H1 (cell line): Measurements from ENCODE around the gene ZNF292. TPM values are rescaled to one million over a fixed set of nuclear protein-coding genes. Genes with fewer than 3 reads are reported as not detected.

Experiments
- CTCF ChIA-PET: fragments of 300-600 bp; sonication (Branson Sonifier 250); formaldehyde crosslinking; loops from one replicate; lab custom pipeline; 2021; ENCODE audit not compliant: partially characterized antibody; lab: Charles Lee
- POLR2A ChIA-PET: fragments of 300-600 bp; sonication (Branson Sonifier 250); formaldehyde crosslinking; loops from one replicate; lab custom pipeline; 2021; ENCODE audit warnings: inconsistent platforms; ENCODE audit not compliant: partially characterized antibody; lab: Charles Lee
- DNase-seq, 2 experiments: peaks; one replicate each; pipeline versions ENCODE4 v3.0.0 to v3.0.0-alpha.2; 2010 to 2022; ENCODE audit warnings: low spot score in 2 of 2, low read depth in 1 of 2, mixed read lengths in 1 of 2
- FAIRE-seq: peaks from 2 replicates; lab custom pipeline; 2011; peaks lifted over from hg19 to GRCh38; lab: Jason Lieb, UNC
- H2AFZ ChIP-seq: 2 replicates; pipeline ENCODE4 v1.8.1; 2012; ENCODE audit warnings: low read length, inconsistent platforms
- H2AK5ac ChIP-seq: 2 replicates; pipeline ENCODE4 v1.6.1; 2013; ENCODE audit warnings: low read depth, low read length
- H2BK120ac ChIP-seq: replicated peaks from 2 replicates; pipeline ENCODE3; 2013; ENCODE audit warnings: low read depth, low read length, inconsistent platforms
- H2BK12ac ChIP-seq: 2 replicates; pipeline ENCODE4 v1.6.1; 2013; ENCODE audit warnings: low read depth, low read length
- H2BK15ac ChIP-seq: 2 replicates; pipeline ENCODE4 v1.6.1; 2013; ENCODE audit warnings: low read length
- H2BK20ac ChIP-seq: 2 replicates; pipeline ENCODE4 v1.6.1; 2013; ENCODE audit warnings: low read length
- H2BK5ac ChIP-seq: 2 replicates; pipeline ENCODE4 v1.6.1; 2013; ENCODE audit warnings: low read depth, low read length
- H3K14ac ChIP-seq: 2 replicates; pipeline ENCODE4 v1.6.1; 2013; ENCODE audit warnings: inconsistent platforms; ENCODE audit not compliant: insufficient read length
- H3K18ac ChIP-seq: 2 replicates; pipeline ENCODE4 v1.6.1; 2013; ENCODE audit warnings: low read length; ENCODE audit errors: extremely low read depth
- H3K23ac ChIP-seq: 2 replicates; pipeline ENCODE4 v1.6.1; 2013; ENCODE audit warnings: inconsistent platforms; ENCODE audit not compliant: insufficient read length
- H3K23me2 ChIP-seq: 2 replicates; pipeline ENCODE4 v1.6.1; 2013; ENCODE audit warnings: low read depth, low read length
- H3K27ac ChIP-seq: 2 replicates; pipeline ENCODE4 v1.6.1; 2011; ENCODE audit warnings: low read depth, low read length, inconsistent platforms
- H3K27me3 ChIP-seq, 4 experiments: replicated peaks in 1 of 4; 1 replicate in 1 of 4; 2 replicates in 3 of 4; pipeline versions ENCODE4 v1.6.1 to v1.8.1; 2011 to 2013; ENCODE audit warnings: low read length in 3 of 4, mild to moderate bottlenecking in 3 of 4, inconsistent platforms in 2 of 4, mixed read lengths in 2 of 4, moderate library complexity in 1 of 4; ENCODE audit not compliant: control insufficient read depth in 3 of 4, insufficient read depth in 3 of 4; ENCODE audit errors: extremely low read depth in 1 of 4
- H3K36me3 ChIP-seq, 4 experiments: 2 replicates each; pipeline versions ENCODE4 v1.6.1 to v1.8.1; 2011 to 2013; ENCODE audit warnings: mild to moderate bottlenecking in 4 of 4, low read length in 3 of 4, moderate library complexity in 2 of 4, control low read depth in 1 of 4, inconsistent platforms in 1 of 4; ENCODE audit not compliant: insufficient read depth in 4 of 4, control insufficient read depth in 2 of 4
- H3K4ac ChIP-seq: replicated peaks from 2 replicates; pipeline ENCODE3; 2013; ENCODE audit warnings: low read length, low read depth, mixed read lengths, inconsistent platforms; ENCODE audit not compliant: insufficient read length
- H3K4me1 ChIP-seq, 4 experiments: replicated peaks in 1 of 4; 1 replicate in 1 of 4; 2 replicates in 3 of 4; pipeline versions ENCODE4 v1.6.1 to v1.8.1; 2011 to 2013; ENCODE audit warnings: low read length in 3 of 4, inconsistent platforms in 2 of 4, mixed read lengths in 1 of 4; ENCODE audit not compliant: insufficient read depth in 4 of 4, control insufficient read depth in 3 of 4
- H3K4me2 ChIP-seq, 2 experiments: 2 replicates each; pipeline versions ENCODE4 v1.6.1 to v1.8.1; 2011 to 2013; ENCODE audit warnings: low read depth in 2 of 2, low read length in 2 of 2, control low read depth in 1 of 2, inconsistent platforms in 1 of 2, mild to moderate bottlenecking in 1 of 2; ENCODE audit not compliant: insufficient read depth in 1 of 2
- H3K4me3 ChIP-seq, 4 experiments: fragments of 200-600, 300-600 bp in 1 of 4; sonication (generic), shearing (Covaris generic), sonication (Bioruptor Twin) in 1 of 4; 2 replicates each; pipeline versions ENCODE4 v1.5.1 to v1.8.1; 2011 to 2016; ENCODE audit warnings: low read length in 4 of 4, low read depth in 3 of 4, control low read depth in 2 of 4, inconsistent platforms in 2 of 4, mild to moderate bottlenecking in 2 of 4, mixed read lengths in 1 of 4, moderate library complexity in 1 of 4; ENCODE audit not compliant: insufficient read depth in 2 of 4; ENCODE audit errors: extremely low read depth in 1 of 4
- H3K56ac ChIP-seq: replicated peaks from 2 replicates; pipeline ENCODE3; 2013; ENCODE audit warnings: low read depth, mild to moderate bottlenecking, mixed read lengths, low read length, inconsistent platforms; ENCODE audit not compliant: insufficient read length
- H3K79me1 ChIP-seq: 2 replicates; pipeline ENCODE4 v1.6.1; 2013; ENCODE audit warnings: low read depth, low read length, control low read depth
- H3K79me2 ChIP-seq, 2 experiments: 2 replicates each; pipeline versions ENCODE4 v1.6.1 to v1.8.1; 2012 to 2013; ENCODE audit warnings: low read length in 2 of 2, mild to moderate bottlenecking in 2 of 2, inconsistent platforms in 1 of 2; ENCODE audit not compliant: insufficient read depth in 2 of 2, control insufficient read depth in 1 of 2
- H3K9ac ChIP-seq, 4 experiments: replicated peaks in 1 of 4; 1 replicate in 1 of 4; 2 replicates in 3 of 4; pipeline versions ENCODE4 v1.6.1 to v1.8.1; 2011 to 2013; ENCODE audit warnings: low read depth in 3 of 4, low read length in 3 of 4, control low read depth in 2 of 4, mild to moderate bottlenecking in 2 of 4, moderate library complexity in 2 of 4, inconsistent platforms in 1 of 4; ENCODE audit errors: extremely low read depth in 1 of 4
- H3K9me3 ChIP-seq, 2 experiments: 2 replicates each; pipeline versions ENCODE4 v1.6.1 to v1.8.1; 2012 to 2013; ENCODE audit warnings: mild to moderate bottlenecking in 2 of 2, moderate library complexity in 2 of 2, control low read depth in 1 of 2, inconsistent platforms in 1 of 2, low read depth in 1 of 2, low read length in 1 of 2, mixed read lengths in 1 of 2; ENCODE audit not compliant: insufficient read depth in 2 of 2
- H4K20me1 ChIP-seq, 2 experiments: replicated peaks in 1 of 2; 2 replicates each; pipeline versions ENCODE3 to v1.8.1; 2011 to 2013; ENCODE audit warnings: inconsistent platforms in 2 of 2, low read length in 2 of 2, mild to moderate bottlenecking in 1 of 2; ENCODE audit not compliant: insufficient read depth in 2 of 2, control insufficient read depth in 1 of 2
- H4K5ac ChIP-seq: 2 replicates; pipeline ENCODE4 v1.6.1; 2013; ENCODE audit warnings: low read length, low read depth, mixed read lengths, inconsistent platforms; ENCODE audit not compliant: insufficient read length
- H4K8ac ChIP-seq: 2 replicates; pipeline ENCODE4 v1.8.0; 2013; ENCODE audit warnings: mild to moderate bottlenecking, moderate library complexity, low read length, inconsistent platforms; ENCODE audit not compliant: insufficient read depth; ENCODE audit errors: extremely low read depth
- H4K91ac ChIP-seq: replicated peaks from 2 replicates; pipeline ENCODE3; 2013; ENCODE audit warnings: low read length, mixed read lengths, inconsistent platforms; ENCODE audit not compliant: insufficient read length
- NRF1 ChIP-seq: IDR thresholded peaks from 2 replicates; pipeline ENCODE4 v1.6.1; 2011; ENCODE audit warnings: mild to moderate bottlenecking, low read depth, low read length, improper control_type of control experiment
- TBP ChIP-seq: IDR thresholded peaks from 2 replicates; pipeline ENCODE4 v1.6.1; 2011; ENCODE audit warnings: low read depth, low read length, improper control_type of control experiment
- WGBS, 2 experiments: shearing (Covaris generic) in 1 of 2; methylation state at CpG; one replicate each; pipeline versions ENCODE4 v1.1.6 to v1.1.7; 2013 to 2015; ENCODE audit warnings: low lambda C conversion rate in 2 of 2, mixed read lengths in 2 of 2, inconsistent platforms in 1 of 2, low coverage in 1 of 2, missing lambda C conversion rate in 1 of 2; ENCODE audit not compliant: insufficient replicate concordance in 2 of 2, insufficient coverage in 1 of 2, insufficient read length in 1 of 2; ENCODE audit errors: extremely low coverage in 1 of 2, missing lambda C conversion rate in 1 of 2; 5-methylcytosine and 5-hydroxymethylcytosine counted together
- polyA plus RNA-seq, 7 experiments: library from polyadenylated mRNA; depleted of rRNA in 3 of 7; stranded (reverse) in 5 of 7; unstranded in 2 of 7; fragments of >200 nt in 5 of 7; fragments of 200-250 nt in 2 of 7; gene quantifications; 1 replicate in 5 of 7; 2 replicates in 1 of 7; 4 replicates in 1 of 7; pipeline versions ENCODE4 v1.2.1 to v1.2.3, GENCODE V29; 2011 to 2013; ENCODE audit warnings: missing spikeins in 2 of 7, mixed read lengths in 2 of 7
- total RNA-seq: library from RNA; stranded (reverse); fragmentation: NEBNext Ultra II Directional; extraction: Animal tissue kit (Norgen Biotek cat#: 25700); gene quantifications from 2 replicates; pipeline ENCODE4 v1.2.1, GENCODE V29; 2021

ZNF292 gene
- total and polyA plus RNA-seq, 2 of the 8 experiments (the other 6 are each of a cell fraction or from before 2014, with no cell fraction given), result 6.8 to 44.2 TPM

GRCh38 chr6:87151471-87151780, 3.9 kb upstream of the ZNF292 start:
- Histone ChIP-seq H2BK15ac (no peak overlapping the region), H3K27me3 (peaks cover 0 to 9% (median 4%) of the 10 kb centered on the region in 4 experiments; a peak in 3 of 7 replicates), H3K4ac (no peak overlapping the region), H3K9me3 (no peaks in the 10 kb centered on the region), H3K4me3 (peak overlapping the region; percentile 36 to 64 (median 61)), H4K5ac (no peak overlapping the region), H3K79me1 (0 out of 2 replicates have a peak, but pooled peaks cover 4% of the 10 kb centered on the region), H4K91ac (no peak overlapping the region), H2BK5ac (no peak overlapping the region), H3K9ac (peak overlapping the region in 3 of 4 experiments; percentile 29 to 79 (median 68); a peak in 5 of 7 replicates), H3K56ac (no peak overlapping the region), H3K27ac (no peak overlapping the region), H4K8ac (peak overlapping the region; percentile 97; the same call in 1 of the 2 replicates), H4K20me1 (no peaks in the 10 kb centered on the region), H2BK120ac (no peak overlapping the region), H2BK20ac (no peak overlapping the region), H3K23me2 (peaks cover 20% of the 10 kb centered on the region), H2BK12ac (0 out of 2 replicates have a peak overlapping the region, but pooled peaks have one; percentile 62), H3K4me2 (peak overlapping the region; percentile 89 to 92), H3K36me3 (no peaks in the 10 kb centered on the region), H2AFZ (peak overlapping the region; percentile 42), H3K18ac (no peak overlapping the region; the same call in 1 of the 2 replicates), H3K79me2 (peaks cover 4 to 9% of the 10 kb centered on the region in 2 experiments), H3K23ac (no peak overlapping the region), H3K14ac (no peak overlapping the region), H3K4me1 (peaks cover 0 to 8% (median 3%) of the 10 kb centered on the region in 4 experiments; a peak in 4 of 7 replicates), H2AK5ac (no peak overlapping the region)
- FAIRE-seq, result no peak
- WGBS, 2 experiments, result 38% methylated on average over 4 of the region's 4 CpGs; no CpG with 5 or more reads in 1 of the 2 experiments
- no peak for DNase-seq
- no peak for TF ChIP-seq NRF1
- TF ChIP-seq TBP, result 0 out of 2 replicates have a peak, but pooled peaks have one; percentile 28
- POLR2A ChIA-PET, result no interaction called here
- CTCF ChIA-PET, result no interaction called here
